LHCN-M2 (cell line): Measurements from ENCODE around the gene TENT5C. TPM values are rescaled to one million over a fixed set of nuclear protein-coding genes. Genes with fewer than 3 reads are reported as not detected.

ENCODE experiments used
- DNase-seq: peaks from one replicate; pipeline ENCODE4 v3.0.0-alpha.2; 2012; ENCODE audit warnings: low read depth
- total RNA-seq: library from RNA; depleted of rRNA; stranded (reverse); fragments of >200 nt; gene quantifications from 2 replicates; pipeline ENCODE4 v1.2.3, GENCODE V29; 2014; rRNA removed

TENT5C gene
- total RNA-seq, 1 experiment from 2014 or later = not detected

GRCh38 chr1:117675907-117676430, 70.1 kb downstream of the TENT5C start:
- DNase-seq = no peak

- DNase-seq = no peak
Measured at GRCh38 chr1:117676615-117677130, 70.8 kb downstream of the TENT5C start.

Other genes with a start within 250 kb of the TENT5C start
- gene MAN1A2, start 238.6 kb upstream of the TENT5C start, total RNA-seq = 24.0 and 26.8 TPM in 2 replicates